H1 (cell line): ENCODE measurements around the gene EIF4EBP3. TPM values are rescaled to one million over a fixed set of nuclear protein-coding genes. Genes with fewer than 3 reads are reported as not detected.

Experiments used
- CTCF ChIA-PET: fragments of 300-600 bp; sonication (Branson Sonifier 250); formaldehyde crosslinking; loops from one replicate; lab custom pipeline; 2021; ENCODE audit not compliant: partially characterized antibody; lab: Charles Lee
- POLR2A ChIA-PET: fragments of 300-600 bp; sonication (Branson Sonifier 250); formaldehyde crosslinking; loops from one replicate; lab custom pipeline; 2021; ENCODE audit warnings: inconsistent platforms; ENCODE audit not compliant: partially characterized antibody; lab: Charles Lee
- DNase-seq, 2 experiments: peaks; one replicate each; pipeline versions ENCODE4 v3.0.0 to v3.0.0-alpha.2; 2010 to 2022; ENCODE audit warnings: low spot score in 2 of 2, low read depth in 1 of 2, mixed read lengths in 1 of 2
- FAIRE-seq: peaks from 2 replicates; lab custom pipeline; 2011; peaks lifted over from hg19 to GRCh38; lab: Jason Lieb, UNC
- H2AFZ ChIP-seq: 2 replicates; pipeline ENCODE4 v1.8.1; 2012; ENCODE audit warnings: low read length, inconsistent platforms
- H2AK5ac ChIP-seq: 2 replicates; pipeline ENCODE4 v1.6.1; 2013; ENCODE audit warnings: low read depth, low read length
- H2BK120ac ChIP-seq: replicated peaks from 2 replicates; pipeline ENCODE3; 2013; ENCODE audit warnings: low read depth, low read length, inconsistent platforms
- H2BK12ac ChIP-seq: 2 replicates; pipeline ENCODE4 v1.6.1; 2013; ENCODE audit warnings: low read depth, low read length
- H2BK15ac ChIP-seq: 2 replicates; pipeline ENCODE4 v1.6.1; 2013; ENCODE audit warnings: low read length
- H2BK20ac ChIP-seq: 2 replicates; pipeline ENCODE4 v1.6.1; 2013; ENCODE audit warnings: low read length
- H2BK5ac ChIP-seq: 2 replicates; pipeline ENCODE4 v1.6.1; 2013; ENCODE audit warnings: low read depth, low read length
- H3K14ac ChIP-seq: 2 replicates; pipeline ENCODE4 v1.6.1; 2013; ENCODE audit warnings: inconsistent platforms; ENCODE audit not compliant: insufficient read length
- H3K18ac ChIP-seq: 2 replicates; pipeline ENCODE4 v1.6.1; 2013; ENCODE audit warnings: low read length; ENCODE audit errors: extremely low read depth
- H3K23ac ChIP-seq: 2 replicates; pipeline ENCODE4 v1.6.1; 2013; ENCODE audit warnings: inconsistent platforms; ENCODE audit not compliant: insufficient read length
- H3K23me2 ChIP-seq: 2 replicates; pipeline ENCODE4 v1.6.1; 2013; ENCODE audit warnings: low read depth, low read length
- H3K27ac ChIP-seq: 2 replicates; pipeline ENCODE4 v1.6.1; 2011; ENCODE audit warnings: low read depth, low read length, inconsistent platforms
- H3K27me3 ChIP-seq, 4 experiments: replicated peaks in 1 of 4; 1 replicate in 1 of 4; 2 replicates in 3 of 4; pipeline versions ENCODE4 v1.6.1 to v1.8.1; 2011 to 2013; ENCODE audit warnings: low read length in 3 of 4, mild to moderate bottlenecking in 3 of 4, inconsistent platforms in 2 of 4, mixed read lengths in 2 of 4, moderate library complexity in 1 of 4; ENCODE audit not compliant: control insufficient read depth in 3 of 4, insufficient read depth in 3 of 4; ENCODE audit errors: extremely low read depth in 1 of 4
- H3K36me3 ChIP-seq, 4 experiments: 2 replicates each; pipeline versions ENCODE4 v1.6.1 to v1.8.1; 2011 to 2013; ENCODE audit warnings: mild to moderate bottlenecking in 4 of 4, low read length in 3 of 4, moderate library complexity in 2 of 4, control low read depth in 1 of 4, inconsistent platforms in 1 of 4; ENCODE audit not compliant: insufficient read depth in 4 of 4, control insufficient read depth in 2 of 4
- H3K4ac ChIP-seq: replicated peaks from 2 replicates; pipeline ENCODE3; 2013; ENCODE audit warnings: low read length, low read depth, mixed read lengths, inconsistent platforms; ENCODE audit not compliant: insufficient read length
- H3K4me1 ChIP-seq, 4 experiments: replicated peaks in 1 of 4; 1 replicate in 1 of 4; 2 replicates in 3 of 4; pipeline versions ENCODE4 v1.6.1 to v1.8.1; 2011 to 2013; ENCODE audit warnings: low read length in 3 of 4, inconsistent platforms in 2 of 4, mixed read lengths in 1 of 4; ENCODE audit not compliant: insufficient read depth in 4 of 4, control insufficient read depth in 3 of 4
- H3K4me2 ChIP-seq, 2 experiments: 2 replicates each; pipeline versions ENCODE4 v1.6.1 to v1.8.1; 2011 to 2013; ENCODE audit warnings: low read depth in 2 of 2, low read length in 2 of 2, control low read depth in 1 of 2, inconsistent platforms in 1 of 2, mild to moderate bottlenecking in 1 of 2; ENCODE audit not compliant: insufficient read depth in 1 of 2
- H3K4me3 ChIP-seq, 4 experiments: fragments of 200-600, 300-600 bp in 1 of 4; sonication (generic), shearing (Covaris generic), sonication (Bioruptor Twin) in 1 of 4; 2 replicates each; pipeline versions ENCODE4 v1.5.1 to v1.8.1; 2011 to 2016; ENCODE audit warnings: low read length in 4 of 4, low read depth in 3 of 4, control low read depth in 2 of 4, inconsistent platforms in 2 of 4, mild to moderate bottlenecking in 2 of 4, mixed read lengths in 1 of 4, moderate library complexity in 1 of 4; ENCODE audit not compliant: insufficient read depth in 2 of 4; ENCODE audit errors: extremely low read depth in 1 of 4
- H3K56ac ChIP-seq: replicated peaks from 2 replicates; pipeline ENCODE3; 2013; ENCODE audit warnings: low read depth, mild to moderate bottlenecking, mixed read lengths, low read length, inconsistent platforms; ENCODE audit not compliant: insufficient read length
- H3K79me1 ChIP-seq: 2 replicates; pipeline ENCODE4 v1.6.1; 2013; ENCODE audit warnings: low read depth, low read length, control low read depth
- H3K79me2 ChIP-seq, 2 experiments: 2 replicates each; pipeline versions ENCODE4 v1.6.1 to v1.8.1; 2012 to 2013; ENCODE audit warnings: low read length in 2 of 2, mild to moderate bottlenecking in 2 of 2, inconsistent platforms in 1 of 2; ENCODE audit not compliant: insufficient read depth in 2 of 2, control insufficient read depth in 1 of 2
- H3K9ac ChIP-seq, 4 experiments: replicated peaks in 1 of 4; 1 replicate in 1 of 4; 2 replicates in 3 of 4; pipeline versions ENCODE4 v1.6.1 to v1.8.1; 2011 to 2013; ENCODE audit warnings: low read depth in 3 of 4, low read length in 3 of 4, control low read depth in 2 of 4, mild to moderate bottlenecking in 2 of 4, moderate library complexity in 2 of 4, inconsistent platforms in 1 of 4; ENCODE audit errors: extremely low read depth in 1 of 4
- H3K9me3 ChIP-seq, 2 experiments: 2 replicates each; pipeline versions ENCODE4 v1.6.1 to v1.8.1; 2012 to 2013; ENCODE audit warnings: mild to moderate bottlenecking in 2 of 2, moderate library complexity in 2 of 2, control low read depth in 1 of 2, inconsistent platforms in 1 of 2, low read depth in 1 of 2, low read length in 1 of 2, mixed read lengths in 1 of 2; ENCODE audit not compliant: insufficient read depth in 2 of 2
- H4K20me1 ChIP-seq, 2 experiments: replicated peaks in 1 of 2; 2 replicates each; pipeline versions ENCODE3 to v1.8.1; 2011 to 2013; ENCODE audit warnings: inconsistent platforms in 2 of 2, low read length in 2 of 2, mild to moderate bottlenecking in 1 of 2; ENCODE audit not compliant: insufficient read depth in 2 of 2, control insufficient read depth in 1 of 2
- H4K5ac ChIP-seq: 2 replicates; pipeline ENCODE4 v1.6.1; 2013; ENCODE audit warnings: low read length, low read depth, mixed read lengths, inconsistent platforms; ENCODE audit not compliant: insufficient read length
- H4K8ac ChIP-seq: 2 replicates; pipeline ENCODE4 v1.8.0; 2013; ENCODE audit warnings: mild to moderate bottlenecking, moderate library complexity, low read length, inconsistent platforms; ENCODE audit not compliant: insufficient read depth; ENCODE audit errors: extremely low read depth
- H4K91ac ChIP-seq: replicated peaks from 2 replicates; pipeline ENCODE3; 2013; ENCODE audit warnings: low read length, mixed read lengths, inconsistent platforms; ENCODE audit not compliant: insufficient read length
- EGR1 ChIP-seq: IDR thresholded peaks from 2 replicates; pipeline ENCODE4 v1.6.1; 2011; ENCODE audit warnings: low read depth, low read length, borderline replicate concordance
- FOSL1 ChIP-seq: IDR thresholded peaks from 2 replicates; pipeline ENCODE4 v1.6.1; 2011; ENCODE audit warnings: mild to moderate bottlenecking, low read depth, low read length, moderate library complexity; ENCODE audit not compliant: insufficient read depth
- HDAC2 ChIP-seq, 2 experiments: fragments of 300-600 bp in 1 of 2; sonication (generic) in 1 of 2; IDR thresholded peaks; 2 replicates each; pipeline ENCODE4 v1.6.1; 2011 to 2012; ENCODE audit warnings: low read depth in 2 of 2, low read length in 2 of 2, mild to moderate bottlenecking in 2 of 2, moderate library complexity in 2 of 2, borderline replicate concordance in 1 of 2, inconsistent platforms in 1 of 2
- KDM4A ChIP-seq: IDR thresholded peaks from one replicate; pipeline ENCODE4 v1.7.1; 2012; ENCODE audit warnings: low read depth, mild to moderate bottlenecking, moderate library complexity, low read length, inconsistent platforms; ENCODE audit not compliant: severe bottlenecking
- RFX5 ChIP-seq: IDR thresholded peaks from 2 replicates; pipeline ENCODE4 v1.6.1; 2011; ENCODE audit warnings: low read depth, low read length, improper control_type of control experiment, borderline replicate concordance
- RXRA ChIP-seq: IDR thresholded peaks from 2 replicates; pipeline ENCODE4 v1.6.1; 2011; ENCODE audit warnings: low read depth, mild to moderate bottlenecking, low read length, moderate library complexity; ENCODE audit not compliant: insufficient read depth
- SP1 ChIP-seq: IDR thresholded peaks from 2 replicates; pipeline ENCODE4 v1.6.1; 2011; ENCODE audit warnings: low read depth, low read length
- SP4 ChIP-seq: IDR thresholded peaks from 2 replicates; pipeline ENCODE4 v1.6.1; 2012; ENCODE audit warnings: low read length, inconsistent platforms
- TAF7 ChIP-seq: optimal IDR thresholded peaks from 2 replicates; pipeline ENCODE3; 2011; ENCODE audit warnings: low read depth, mild to moderate bottlenecking, inconsistent platforms, low read length, moderate library complexity, borderline replicate concordance
- TEAD4 ChIP-seq: IDR thresholded peaks from 2 replicates; pipeline ENCODE4 v1.6.1; 2012; ENCODE audit warnings: low read depth, low read length, inconsistent platforms, mixed read lengths
- WGBS, 2 experiments: shearing (Covaris generic) in 1 of 2; methylation state at CpG; one replicate each; pipeline versions ENCODE4 v1.1.6 to v1.1.7; 2013 to 2015; ENCODE audit warnings: low lambda C conversion rate in 2 of 2, mixed read lengths in 2 of 2, inconsistent platforms in 1 of 2, low coverage in 1 of 2, missing lambda C conversion rate in 1 of 2; ENCODE audit not compliant: insufficient replicate concordance in 2 of 2, insufficient coverage in 1 of 2, insufficient read length in 1 of 2; ENCODE audit errors: extremely low coverage in 1 of 2, missing lambda C conversion rate in 1 of 2; 5-methylcytosine and 5-hydroxymethylcytosine counted together
- polyA plus RNA-seq, 7 experiments: library from polyadenylated mRNA; depleted of rRNA in 3 of 7; stranded (reverse) in 5 of 7; unstranded in 2 of 7; fragments of >200 nt in 5 of 7; fragments of 200-250 nt in 2 of 7; gene quantifications; 1 replicate in 5 of 7; 2 replicates in 1 of 7; 4 replicates in 1 of 7; pipeline versions ENCODE4 v1.2.1 to v1.2.3, GENCODE V29; 2011 to 2013; ENCODE audit warnings: missing spikeins in 2 of 7, mixed read lengths in 2 of 7
- total RNA-seq: library from RNA; stranded (reverse); fragmentation: NEBNext Ultra II Directional; extraction: Animal tissue kit (Norgen Biotek cat#: 25700); gene quantifications from 2 replicates; pipeline ENCODE4 v1.2.1, GENCODE V29; 2021
- TF ChIP-seq, protein P1 (sequence below): IDR thresholded peaks from 2 replicates; pipeline ENCODE4 v1.6.1; 2012; ENCODE audit warnings: low read length, inconsistent platforms
- TF ChIP-seq, protein P2 (sequence below): IDR thresholded peaks from 2 replicates; pipeline ENCODE4 v1.6.1; 2012; ENCODE audit warnings: inconsistent platforms

EIF4EBP3 gene
- total and polyA plus RNA-seq, 2 of the 8 experiments (the other 6 are each of a cell fraction or from before 2014, with no cell fraction given) = 11.1 to 11.7 TPM

DNA sequence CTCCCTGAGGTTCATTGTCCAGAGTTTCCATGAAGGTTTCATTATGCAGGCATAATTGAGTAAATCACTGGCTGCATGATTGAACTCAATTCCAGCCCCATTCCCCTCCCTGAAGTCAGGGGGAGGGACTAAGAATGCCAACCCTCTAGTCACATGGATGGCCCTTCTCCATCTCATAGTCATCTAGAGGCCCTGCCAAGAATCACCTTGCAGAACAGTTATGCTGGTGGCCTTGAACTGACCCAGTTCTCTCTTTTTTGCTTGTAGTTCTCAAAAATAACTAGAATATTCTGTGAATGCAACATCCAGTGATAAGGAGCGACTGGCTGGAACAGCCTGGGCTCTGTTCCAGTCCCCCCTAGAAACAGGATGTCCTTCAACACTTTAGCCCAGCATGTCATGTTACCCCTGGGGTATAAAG lies 48.9 kb downstream of the EIF4EBP3 start:
- H3K4me3 ChIP-seq = no peak overlapping the region
- ChIA-PET CTCF (interaction anchor here (0.6 to 1.6 kb wide), 3 partner anchors 22 to 38 kb away, joined by 3 to 5 read pairs (median 3); no protein-coding TSS in a partner anchor), POLR2A (no interaction called here)
- no peak overlapping the region for H2BK120ac ChIP-seq
- no peaks in the 10 kb centered on the region for H3K4me1 ChIP-seq
- H3K4me2 ChIP-seq = no peak overlapping the region
- H3K23ac ChIP-seq = no peak overlapping the region
- H2BK5ac ChIP-seq = no peak overlapping the region
- H4K91ac ChIP-seq = no peak overlapping the region
- no peak for DNase-seq
- H2BK20ac ChIP-seq = no peak overlapping the region
- H3K27ac ChIP-seq = no peak overlapping the region
- H3K9ac ChIP-seq = no peak overlapping the region
- no peaks in the 10 kb centered on the region for H3K27me3 ChIP-seq
- H3K18ac ChIP-seq = no peak overlapping the region
- no peaks in the 10 kb centered on the region for H4K20me1 ChIP-seq
- no peak overlapping the region for H3K4ac ChIP-seq
- H2BK15ac ChIP-seq = no peak overlapping the region
- H3K79me1 ChIP-seq = no peaks in the 10 kb centered on the region
- H3K23me2 ChIP-seq = no peaks in the 10 kb centered on the region
- no peak overlapping the region for H3K56ac ChIP-seq
- H3K9me3 ChIP-seq = no peaks in the 10 kb centered on the region
- H2BK12ac ChIP-seq = no peak overlapping the region
- no peak overlapping the region for H4K5ac ChIP-seq
- H3K36me3 ChIP-seq = no peaks in the 10 kb centered on the region
- no peak overlapping the region for H3K14ac ChIP-seq
- no peak overlapping the region for H2AK5ac ChIP-seq
- no peak overlapping the region for H2AFZ ChIP-seq
- no peaks in the 10 kb centered on the region for H3K79me2 ChIP-seq
- 83% methylated on average over 1 of the region's 1 CpG; no CpG with 5 or more reads in 1 of the 2 experiments for WGBS, 2 experiments
- FAIRE-seq = no peak
- no peak overlapping the region for H4K8ac ChIP-seq
- TF ChIP-seq RFX5 = no peak
- no peak for TF ChIP-seq TEAD4
- TF ChIP-seq, protein P1, sequence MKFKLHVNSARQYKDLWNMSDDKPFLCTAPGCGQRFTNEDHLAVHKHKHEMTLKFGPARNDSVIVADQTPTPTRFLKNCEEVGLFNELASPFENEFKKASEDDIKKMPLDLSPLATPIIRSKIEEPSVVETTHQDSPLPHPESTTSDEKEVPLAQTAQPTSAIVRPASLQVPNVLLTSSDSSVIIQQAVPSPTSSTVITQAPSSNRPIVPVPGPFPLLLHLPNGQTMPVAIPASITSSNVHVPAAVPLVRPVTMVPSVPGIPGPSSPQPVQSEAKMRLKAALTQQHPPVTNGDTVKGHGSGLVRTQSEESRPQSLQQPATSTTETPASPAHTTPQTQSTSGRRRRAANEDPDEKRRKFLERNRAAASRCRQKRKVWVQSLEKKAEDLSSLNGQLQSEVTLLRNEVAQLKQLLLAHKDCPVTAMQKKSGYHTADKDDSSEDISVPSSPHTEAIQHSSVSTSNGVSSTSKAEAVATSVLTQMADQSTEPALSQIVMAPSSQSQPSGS = no peak
- no peak for TF ChIP-seq RXRA
- TF ChIP-seq KDM4A = no peak
- TF ChIP-seq, protein P2, sequence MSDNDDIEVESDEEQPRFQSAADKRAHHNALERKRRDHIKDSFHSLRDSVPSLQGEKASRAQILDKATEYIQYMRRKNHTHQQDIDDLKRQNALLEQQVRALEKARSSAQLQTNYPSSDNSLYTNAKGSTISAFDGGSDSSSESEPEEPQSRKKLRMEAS = no peak
- no peak for TF ChIP-seq SP4
- TF ChIP-seq HDAC2 (IDR thresholded peaks at IDR 0.05; ENCODE audit: borderline replicate concordance in 1 of 2, low read depth in 2 of 2, low read length in 2 of 2) = no peak
- no peak for TF ChIP-seq TAF7
- no peak for TF ChIP-seq SP1
- TF ChIP-seq EGR1 = no peak
- TF ChIP-seq FOSL1 = no peak
